ENCODE data around the gene NEK7. TPM values are rescaled to one million over a fixed set of nuclear protein-coding genes. Genes with fewer than 3 reads are reported as not detected.
"Not testable (repeated sequence)": the region's sequence is repeated elsewhere in the genome, so short reads cannot be mapped to it uniquely, and the experiment has no call there.

NEK7 gene
- total RNA-seq, 4 donors from 2014 or later, result 50.4 to 71.6 (median 57.3) TPM

- whole genome bisulfite sequencing, 2 donors, result 82 to 83% methylated on average over 4 of the region's 4 CpGs
- intact Hi-C loops (cut with DNase I; ENCODE audit: low total_unique reads), result no loop called here
Observed at GRCh38 chr1:198295971-198296370, 139.2 kb downstream of the NEK7 start.

GRCh38 chr1:198297281-198297680, 140.5 kb downstream of the NEK7 start:
- no peak overlapping the region for H3K4me3 ChIP-seq (ENCODE audit: low read depth, poor library complexity, severe bottlenecking)
- intact Hi-C loops (cut with DNase I; ENCODE audit: low total_unique reads), result no loop called here
- no peak for DNase-seq (ENCODE audit: low spot score in 2 of 2)
- TF ChIP-seq CTCF (IDR thresholded peaks at IDR 0.05) (no peak), POLR2A (IDR thresholded peaks at IDR 0.05) (no peak)
- WGBS, 2 donors, result 98% methylated on average over 2 of the region's 2 CpGs

More at GRCh38 chr1:198295971-198296370, 139.2 kb downstream of the NEK7 start:
- TF ChIP-seq POLR2A (IDR thresholded peaks at IDR 0.05), result no peak
- no peak for TF ChIP-seq CTCF (IDR thresholded peaks at IDR 0.05)
- no peak overlapping the region for H3K4me3 ChIP-seq (ENCODE audit: low read depth, poor library complexity, severe bottlenecking)
- DNase-seq (ENCODE audit: low spot score in 2 of 2), result no peak

GRCh38 chr1:198298640-198299039, 141.8 kb downstream of the NEK7 start:
- no peak overlapping the region for H3K4me3 ChIP-seq (ENCODE audit: low read depth, poor library complexity, severe bottlenecking)
- TF ChIP-seq POLR2A (IDR thresholded peaks at IDR 0.05) (no peak), CTCF (IDR thresholded peaks at IDR 0.05) (no peak)
- intact Hi-C loops (cut with DNase I; ENCODE audit: low total_unique reads), result no loop called here
- 81 to 83% methylated on average over 6 of the region's 6 CpGs for WGBS, 2 donors
- DNase-seq (ENCODE audit: low spot score in 2 of 2), result no peak

GRCh38 chr1:198300451-198300850, 143.7 kb downstream of the NEK7 start:
- no peak for TF ChIP-seq CTCF (IDR thresholded peaks at IDR 0.05)
- TF ChIP-seq POLR2A (IDR thresholded peaks at IDR 0.05), result no peak
- intact Hi-C loops (cut with DNase I; ENCODE audit: low total_unique reads), result no loop called here
- DNase-seq (ENCODE audit: low spot score in 2 of 2), result no peak
- WGBS, 2 donors, result 93 to 95% methylated on average over 1 of the region's 1 CpG
- H3K4me3 ChIP-seq (ENCODE audit: low read depth, poor library complexity, severe bottlenecking), result no peak overlapping the region

- 88 to 93% methylated on average over 3 of the region's 3 CpGs for WGBS, 2 donors
- no peak for TF ChIP-seq POLR2A (IDR thresholded peaks at IDR 0.05)
- no peak for TF ChIP-seq CTCF (IDR thresholded peaks at IDR 0.05)
- intact Hi-C loops (cut with DNase I; ENCODE audit: low total_unique reads), result no loop called here
- DNase-seq (ENCODE audit: low spot score in 2 of 2), result no peak
- no peak overlapping the region for H3K4me3 ChIP-seq (ENCODE audit: low read depth, poor library complexity, severe bottlenecking)
Observed at GRCh38 chr1:198304431-198304830, 147.6 kb downstream of the NEK7 start.

GRCh38 chr1:198314817-198315216, 158.0 kb downstream of the NEK7 start:
- DNase-seq (ENCODE audit: low spot score in 2 of 2); intact Hi-C loops (cut with DNase I; ENCODE audit: low total_unique reads); H3K4me3 ChIP-seq (ENCODE audit: low read depth, poor library complexity, severe bottlenecking): not testable (repeated sequence)
- 92 to 98% methylated on average over 10 to 15 of the region's 15 CpGs for WGBS, 2 donors

- intact Hi-C loops (cut with DNase I; ENCODE audit: low total_unique reads); H3K4me3 ChIP-seq (ENCODE audit: low read depth, poor library complexity, severe bottlenecking); DNase-seq (ENCODE audit: low spot score in 2 of 2): not testable (repeated sequence)
- 95 to 99% methylated on average over 8 of the region's 8 CpGs for WGBS, 2 donors
Observed at GRCh38 chr1:198315331-198315730, 158.5 kb downstream of the NEK7 start.

Measured in lower leg skin (tissue), 4 donors.